Endothelial cell of umbilical vein (primary cell): Measurements from ENCODE around the gene IGSF5.

Experiments used
- CTCF ChIP-seq, 2 donors: IDR thresholded peaks; 1 replicate in 1 of 2; 2 replicates in 1 of 2; pipeline ENCODE4 v1.5.1; 2011; ENCODE audit warnings: low read length in 2 of 2, mild to moderate bottlenecking in 2 of 2, moderate library complexity in 2 of 2, control low read depth in 1 of 2, inconsistent platforms in 1 of 2, low read depth in 1 of 2; ENCODE audit not compliant: insufficient read depth in 1 of 2; ENCODE audit errors: extremely low read depth in 1 of 2
- EZH2 ChIP-seq: IDR thresholded peaks from 2 replicates; pipeline ENCODE4 v1.6.1; 2012; ENCODE audit warnings: borderline replicate concordance, low read depth, mild to moderate bottlenecking, moderate library complexity, low read length, inconsistent platforms; ENCODE audit not compliant: severe bottlenecking
- FOS ChIP-seq: IDR thresholded peaks from 2 replicates; pipeline ENCODE4 v1.6.1; 2011; ENCODE audit warnings: mild to moderate bottlenecking, low read length, moderate library complexity, borderline replicate concordance; ENCODE audit not compliant: insufficient read depth
- GATA2 ChIP-seq: IDR thresholded peaks from 2 replicates; pipeline ENCODE4 v1.7.0; 2011; ENCODE audit warnings: low read depth, mild to moderate bottlenecking, moderate library complexity, mixed read lengths, low read length; ENCODE audit not compliant: insufficient read length, insufficient read depth
- JUN ChIP-seq: IDR thresholded peaks from 2 replicates; pipeline ENCODE4 v1.6.1; 2011; ENCODE audit warnings: borderline replicate concordance, low read depth; ENCODE audit not compliant: insufficient read length, insufficient read depth
- MAX ChIP-seq: IDR thresholded peaks from 2 replicates; pipeline ENCODE4 v1.6.1; 2011; ENCODE audit not compliant: insufficient read depth, insufficient read length
- POLR2A ChIP-seq: IDR thresholded peaks from 2 replicates; pipeline ENCODE4 v1.6.1; 2012; ENCODE audit warnings: low read depth, mild to moderate bottlenecking, control low read depth, low read length
- POLR2AphosphoS5 ChIP-seq: IDR thresholded peaks from 2 replicates; pipeline ENCODE4 v1.6.1; 2012; ENCODE audit warnings: low read depth, mild to moderate bottlenecking, control low read depth, low read length, moderate library complexity; ENCODE audit not compliant: insufficient read depth

- TF ChIP-seq GATA2 (no peak), CTCF (IDR thresholded peaks at IDR 0.05; ENCODE audit: extremely low read depth in 1 of 2, insufficient read depth in 1 of 2, low read depth in 1 of 2, low read length in 2 of 2) (no peak), POLR2AphosphoS5 (no peak), MAX (no peak), EZH2 (no peak), POLR2A (no peak), FOS (no peak), JUN (no peak)
These were observed 104.2 kb downstream of the IGSF5 start for GRCh38 chr21:39849014-39849655.
